ENCODE data around the gene ASCL2. TPM values are rescaled to one million over a fixed set of nuclear protein-coding genes. Genes with fewer than 3 reads are reported as not detected.

Gene ASCL2
- 0.59 and 0.60 TPM in 2 replicates for polyA plus RNA-seq (2013)

GRCh38 chr11:2270322-2271076, at the start of gene ASCL2:
Gene ASCL2, minus strand, starts transcription at chr11:2270588. Its CDS starts 256 bp downstream, at chr11:2270332.
- no peak within 1 kb of the TSS for H3K4me3 ChIP-seq (ENCODE audit: low read depth, low read length)
- H3K79me2 ChIP-seq (ENCODE audit: control insufficient read depth, insufficient read depth, low read length, poor library complexity), result no peaks in the 10 kb centered on the region
- peak within 1 kb of the TSS; percentile 60 for H2AFZ ChIP-seq (ENCODE audit: insufficient read depth, low read length, poor library complexity)
- H4K8ac ChIP-seq (ENCODE audit: low read depth, low read length), result no peak within 1 kb of the TSS
- DNase-seq, result peak; percentile 89 to 93
- H3K36me3 ChIP-seq (ENCODE audit: control insufficient read depth in 1 of 2, insufficient read depth in 2 of 2, low read length in 2 of 2), result no peaks in the 10 kb centered on the region
- H3K27ac ChIP-seq (ENCODE audit: low read depth, low read length), result no peak within 1 kb of the TSS
- H3K4ac ChIP-seq (ENCODE audit: low read depth, low read length), result no peak within 1 kb of the TSS
- H3K18ac ChIP-seq (ENCODE audit: low read length), result no peak within 1 kb of the TSS
- H2AK5ac ChIP-seq (ENCODE audit: low read length), result no peak within 1 kb of the TSS
- H3K9me3 ChIP-seq (ENCODE audit: insufficient read depth, low read depth, low read length), result peaks cover 12% of the 10 kb centered on the region
- peak within 1 kb of the TSS; percentile 67 for H3K4me2 ChIP-seq (ENCODE audit: low read length)
- no peak within 1 kb of the TSS for H3K23ac ChIP-seq (ENCODE audit: low read length)
- no peak within 1 kb of the TSS for H2BK12ac ChIP-seq (ENCODE audit: low read length)
- no peaks in the 10 kb centered on the region for H3K79me1 ChIP-seq (ENCODE audit: low read length)
- no peak within 1 kb of the TSS for H3K9ac ChIP-seq (ENCODE audit: low read length)
- H2BK120ac ChIP-seq (ENCODE audit: insufficient read depth, low read length, poor library complexity), result no peak within 1 kb of the TSS
- H3K4me1 ChIP-seq (ENCODE audit: control insufficient read depth in 1 of 2, insufficient read depth in 2 of 2, low read length in 2 of 2), result peaks cover 19 to 30% of the 10 kb centered on the region in 2 experiments
- no peak within 1 kb of the TSS for H4K12ac ChIP-seq (ENCODE audit: low read depth, low read length)
- peaks cover 36% of the 10 kb centered on the region for H3K27me3 ChIP-seq (ENCODE audit: insufficient read depth, low read length)
- no peak within 1 kb of the TSS for H2BK5ac ChIP-seq (ENCODE audit: low read depth, low read length, poor library complexity)
- no peak within 1 kb of the TSS for H3K14ac ChIP-seq (ENCODE audit: low read length)
- no peak within 1 kb of the TSS for H4K91ac ChIP-seq (ENCODE audit: low read depth, low read length)
- no CpG with 5 or more reads among the region's 89 CpGs for WGBS (ENCODE audit: extremely low coverage, insufficient coverage, insufficient read length)

GRCh38 chr11:2319791-2320472, 49.5 kb upstream of the ASCL2 start:
- Histone ChIP-seq H2BK120ac (ENCODE audit: insufficient read depth, low read length, poor library complexity) (no peak overlapping the region), H3K27me3 (ENCODE audit: insufficient read depth, low read length) (no peaks in the 10 kb centered on the region), H3K27ac (ENCODE audit: low read depth, low read length) (no peak overlapping the region), H2AFZ (ENCODE audit: insufficient read depth, low read length, poor library complexity) (no peak overlapping the region), H2BK12ac (ENCODE audit: low read length) (no peak overlapping the region), H3K36me3 (ENCODE audit: control insufficient read depth in 1 of 2, insufficient read depth in 2 of 2, low read length in 2 of 2) (no peaks in the 10 kb centered on the region), H2AK5ac (ENCODE audit: low read length) (no peak overlapping the region), H4K91ac (ENCODE audit: low read depth, low read length) (no peak overlapping the region), H3K4ac (ENCODE audit: low read depth, low read length) (no peak overlapping the region), H3K23ac (ENCODE audit: low read length) (peak overlapping the region; percentile 33), H3K14ac (ENCODE audit: low read length) (no peak overlapping the region), H3K4me1 (ENCODE audit: control insufficient read depth in 1 of 2, insufficient read depth in 2 of 2, low read length in 2 of 2) (no peaks in the 10 kb centered on the region), H3K18ac (ENCODE audit: low read length) (no peak overlapping the region), H3K4me3 (ENCODE audit: low read depth, low read length) (peak overlapping the region; percentile 36), H4K8ac (ENCODE audit: low read depth, low read length) (no peak overlapping the region), H4K12ac (ENCODE audit: low read depth, low read length) (no peak overlapping the region), H3K79me1 (ENCODE audit: low read length) (no peaks in the 10 kb centered on the region), H3K4me2 (ENCODE audit: low read length) (no peak overlapping the region), H2BK5ac (ENCODE audit: low read depth, low read length, poor library complexity) (no peak overlapping the region), H3K9me3 (ENCODE audit: insufficient read depth, low read depth, low read length) (peaks cover 14% of the 10 kb centered on the region), H3K79me2 (ENCODE audit: control insufficient read depth, insufficient read depth, low read length, poor library complexity) (no peaks in the 10 kb centered on the region), H3K9ac (ENCODE audit: low read length) (no peak overlapping the region)
- no CpG with 5 or more reads among the region's 10 CpGs for WGBS (ENCODE audit: extremely low coverage, insufficient coverage, insufficient read length)
- no peak for DNase-seq

GRCh38 chr11:2318707-2319106, 48.3 kb upstream of the ASCL2 start:
- no peak overlapping the region for H2AK5ac ChIP-seq (ENCODE audit: low read length)
- H3K4me2 ChIP-seq (ENCODE audit: low read length), result no peak overlapping the region
- no peak overlapping the region for H3K9ac ChIP-seq (ENCODE audit: low read length)
- no peaks in the 10 kb centered on the region for H3K79me1 ChIP-seq (ENCODE audit: low read length)
- H3K36me3 ChIP-seq (ENCODE audit: control insufficient read depth in 1 of 2, insufficient read depth in 2 of 2, low read length in 2 of 2), result no peaks in the 10 kb centered on the region
- no CpG with 5 or more reads among the region's 7 CpGs for WGBS (ENCODE audit: extremely low coverage, insufficient coverage, insufficient read length)
- peaks cover 14% of the 10 kb centered on the region for H3K9me3 ChIP-seq (ENCODE audit: insufficient read depth, low read depth, low read length)
- H2AFZ ChIP-seq (ENCODE audit: insufficient read depth, low read length, poor library complexity), result no peak overlapping the region
- H3K27me3 ChIP-seq (ENCODE audit: insufficient read depth, low read length), result no peaks in the 10 kb centered on the region
- no peak overlapping the region for H2BK12ac ChIP-seq (ENCODE audit: low read length)
- no peak overlapping the region for H4K8ac ChIP-seq (ENCODE audit: low read depth, low read length)
- H3K4me3 ChIP-seq (ENCODE audit: low read depth, low read length), result no peak overlapping the region
- H3K27ac ChIP-seq (ENCODE audit: low read depth, low read length), result no peak overlapping the region
- no peaks in the 10 kb centered on the region for H3K79me2 ChIP-seq (ENCODE audit: control insufficient read depth, insufficient read depth, low read length, poor library complexity)
- no peak for DNase-seq
- H2BK120ac ChIP-seq (ENCODE audit: insufficient read depth, low read length, poor library complexity), result no peak overlapping the region
- no peak overlapping the region for H4K12ac ChIP-seq (ENCODE audit: low read depth, low read length)
- no peak overlapping the region for H3K23ac ChIP-seq (ENCODE audit: low read length)
- H3K4ac ChIP-seq (ENCODE audit: low read depth, low read length), result no peak overlapping the region
- no peak overlapping the region for H3K14ac ChIP-seq (ENCODE audit: low read length)
- H3K18ac ChIP-seq (ENCODE audit: low read length), result no peak overlapping the region
- no peak overlapping the region for H4K91ac ChIP-seq (ENCODE audit: low read depth, low read length)
- no peak overlapping the region for H2BK5ac ChIP-seq (ENCODE audit: low read depth, low read length, poor library complexity)
- no peaks in the 10 kb centered on the region for H3K4me1 ChIP-seq (ENCODE audit: control insufficient read depth in 1 of 2, insufficient read depth in 2 of 2, low read length in 2 of 2)

GRCh38 chr11:2318123-2318522, 47.7 kb upstream of the ASCL2 start:
- Histone ChIP-seq H3K4ac (ENCODE audit: low read depth, low read length) (no peak overlapping the region), H4K91ac (ENCODE audit: low read depth, low read length) (no peak overlapping the region), H3K4me2 (ENCODE audit: low read length) (no peak overlapping the region), H3K23ac (ENCODE audit: low read length) (no peak overlapping the region), H2AFZ (ENCODE audit: insufficient read depth, low read length, poor library complexity) (no peak overlapping the region), H4K12ac (ENCODE audit: low read depth, low read length) (no peak overlapping the region), H3K79me2 (ENCODE audit: control insufficient read depth, insufficient read depth, low read length, poor library complexity) (no peaks in the 10 kb centered on the region), H3K4me3 (ENCODE audit: low read depth, low read length) (no peak overlapping the region), H2BK12ac (ENCODE audit: low read length) (no peak overlapping the region), H2BK5ac (ENCODE audit: low read depth, low read length, poor library complexity) (no peak overlapping the region), H3K9me3 (ENCODE audit: insufficient read depth, low read depth, low read length) (peaks cover 15% of the 10 kb centered on the region), H2AK5ac (ENCODE audit: low read length) (no peak overlapping the region), H3K27me3 (ENCODE audit: insufficient read depth, low read length) (no peaks in the 10 kb centered on the region), H3K9ac (ENCODE audit: low read length) (no peak overlapping the region), H3K14ac (ENCODE audit: low read length) (no peak overlapping the region), H4K8ac (ENCODE audit: low read depth, low read length) (no peak overlapping the region), H2BK120ac (ENCODE audit: insufficient read depth, low read length, poor library complexity) (no peak overlapping the region), H3K18ac (ENCODE audit: low read length) (no peak overlapping the region), H3K36me3 (ENCODE audit: control insufficient read depth in 1 of 2, insufficient read depth in 2 of 2, low read length in 2 of 2) (no peaks in the 10 kb centered on the region), H3K79me1 (ENCODE audit: low read length) (no peaks in the 10 kb centered on the region), H3K27ac (ENCODE audit: low read depth, low read length) (no peak overlapping the region), H3K4me1 (ENCODE audit: control insufficient read depth in 1 of 2, insufficient read depth in 2 of 2, low read length in 2 of 2) (no peaks in the 10 kb centered on the region)
- no CpG with 5 or more reads among the region's 4 CpGs for WGBS (ENCODE audit: extremely low coverage, insufficient coverage, insufficient read length)
- no peak for DNase-seq
